ENCODE measurements around the gene ADRM1. TPM values are rescaled to one million over a fixed set of nuclear protein-coding genes. Genes with fewer than 3 reads are reported as not detected.

Gene ADRM1
- total RNA-seq, 2 experiments from 2014 or later, result 110 to 115 TPM

DNA sequence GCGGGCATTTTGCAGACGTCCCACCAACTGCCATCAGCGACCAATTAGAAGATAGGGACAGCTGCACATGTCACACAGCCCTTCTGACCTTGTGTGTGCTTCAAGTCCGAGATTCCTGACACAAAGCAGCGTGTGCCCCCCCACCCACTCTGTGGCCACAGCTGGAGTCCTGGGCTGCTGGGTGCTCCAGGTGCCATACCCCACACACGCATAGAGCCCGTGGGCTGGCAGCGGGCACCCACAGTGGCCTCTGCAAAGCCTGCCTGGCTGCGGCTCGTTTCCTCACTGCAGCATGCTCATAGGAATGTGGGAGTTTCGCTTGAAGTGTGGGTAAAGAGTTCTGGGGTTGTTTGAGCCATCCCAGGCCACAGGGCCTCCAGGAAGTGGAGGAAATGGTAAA, 2.5 kb upstream of the ADRM1 start:
- no peaks in the 10 kb centered on the region for H3K9me3 Mint-ChIP-seq

DNA sequence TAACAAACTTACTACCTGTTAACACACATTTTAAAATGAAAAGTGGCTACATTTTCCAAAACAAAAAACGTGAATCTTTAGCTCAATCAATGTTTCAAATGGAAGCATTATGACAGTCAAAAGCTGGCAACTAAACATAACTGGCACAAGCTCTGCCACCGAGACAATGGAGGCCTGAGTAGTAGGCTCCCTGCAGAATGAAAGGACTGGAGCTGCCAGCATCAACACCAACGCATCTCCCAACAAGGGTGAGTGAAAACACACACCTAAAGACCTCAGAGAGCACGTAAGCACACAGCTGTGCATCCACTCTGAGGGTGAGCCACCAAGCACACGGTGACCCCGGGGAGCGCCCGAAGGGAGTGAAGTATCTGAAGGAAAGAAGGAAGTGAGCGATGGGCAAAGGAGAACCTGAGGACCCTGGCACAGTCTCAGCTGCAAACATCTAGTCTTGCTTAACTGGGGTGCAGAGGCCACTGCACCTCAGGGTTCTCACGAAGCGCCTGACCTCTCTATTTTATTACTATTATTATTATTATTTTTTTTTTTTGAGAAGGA, 1.6 kb upstream of the ADRM1 start:
- TF ChIP-seq, protein P1, sequence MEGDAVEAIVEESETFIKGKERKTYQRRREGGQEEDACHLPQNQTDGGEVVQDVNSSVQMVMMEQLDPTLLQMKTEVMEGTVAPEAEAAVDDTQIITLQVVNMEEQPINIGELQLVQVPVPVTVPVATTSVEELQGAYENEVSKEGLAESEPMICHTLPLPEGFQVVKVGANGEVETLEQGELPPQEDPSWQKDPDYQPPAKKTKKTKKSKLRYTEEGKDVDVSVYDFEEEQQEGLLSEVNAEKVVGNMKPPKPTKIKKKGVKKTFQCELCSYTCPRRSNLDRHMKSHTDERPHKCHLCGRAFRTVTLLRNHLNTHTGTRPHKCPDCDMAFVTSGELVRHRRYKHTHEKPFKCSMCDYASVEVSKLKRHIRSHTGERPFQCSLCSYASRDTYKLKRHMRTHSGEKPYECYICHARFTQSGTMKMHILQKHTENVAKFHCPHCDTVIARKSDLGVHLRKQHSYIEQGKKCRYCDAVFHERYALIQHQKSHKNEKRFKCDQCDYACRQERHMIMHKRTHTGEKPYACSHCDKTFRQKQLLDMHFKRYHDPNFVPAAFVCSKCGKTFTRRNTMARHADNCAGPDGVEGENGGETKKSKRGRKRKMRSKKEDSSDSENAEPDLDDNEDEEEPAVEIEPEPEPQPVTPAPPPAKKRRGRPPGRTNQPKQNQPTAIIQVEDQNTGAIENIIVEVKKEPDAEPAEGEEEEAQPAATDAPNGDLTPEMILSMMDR (IDR thresholded peaks at IDR 0.05), result no peak
- Mint-ChIP-seq H3K27me3 (no peaks in the 10 kb centered on the region), H3K9me3 (no peaks in the 10 kb centered on the region), H3K27ac (peak overlapping the region; percentile 46), H3K4me3 (peak overlapping the region; percentile 43), H3K36me3 (ENCODE audit: low read depth) (peaks cover 27% of the 10 kb centered on the region), H3K4me1 (ENCODE audit: low read depth) (peaks cover 24% of the 10 kb centered on the region)
- ChIA-PET CTCF (interaction anchor here (0.7 to 1.9 kb wide), 6 partner anchors 10 to 316 kb away, joined by 3 to 16 read pairs (median 4); no protein-coding TSS in a partner anchor), POLR2A (interaction anchor here (0.6 to 1.5 kb wide), 4 partner anchors 54 to 180 kb away, joined by 3 to 5 read pairs (median 3); partner anchors contain the start of gene RPS21)
- DNase-seq (no peak), ATAC-seq (no peak)
- intact Hi-C loops (cut with micrococcal nuclease), result loop anchor here (2.0 kb wide), 1 partner anchor 82 kb away; no protein-coding TSS in a partner anchor

More for the DNA sequence above, 2.5 kb upstream of the ADRM1 start:
- H3K27me3 Mint-ChIP-seq, result no peaks in the 10 kb centered on the region
- no peak overlapping the region for H3K27ac Mint-ChIP-seq
- ChIA-PET CTCF (interaction anchor here (0.8 to 1.9 kb wide), 5 partner anchors 9 to 317 kb away, joined by 3 to 16 read pairs (median 5); no protein-coding TSS in a partner anchor), POLR2A (interaction anchor here (0.9 kb wide), 1 partner anchor 179 kb away, joined by 3 read pairs; no protein-coding TSS in a partner anchor)
- TF ChIP-seq, protein P1 (IDR thresholded peaks at IDR 0.05), result no peak
- H3K4me1 Mint-ChIP-seq (ENCODE audit: low read depth), result peaks cover 20% of the 10 kb centered on the region
- H3K4me3 Mint-ChIP-seq, result no peak overlapping the region
- ATAC-seq (no peak), DNase-seq (no peak)
- intact Hi-C loops (cut with micrococcal nuclease), result loop anchor here (2.0 kb wide), 1 partner anchor 82 kb away; no protein-coding TSS in a partner anchor
- H3K36me3 Mint-ChIP-seq (ENCODE audit: low read depth), result peaks cover 19% of the 10 kb centered on the region

DNA sequence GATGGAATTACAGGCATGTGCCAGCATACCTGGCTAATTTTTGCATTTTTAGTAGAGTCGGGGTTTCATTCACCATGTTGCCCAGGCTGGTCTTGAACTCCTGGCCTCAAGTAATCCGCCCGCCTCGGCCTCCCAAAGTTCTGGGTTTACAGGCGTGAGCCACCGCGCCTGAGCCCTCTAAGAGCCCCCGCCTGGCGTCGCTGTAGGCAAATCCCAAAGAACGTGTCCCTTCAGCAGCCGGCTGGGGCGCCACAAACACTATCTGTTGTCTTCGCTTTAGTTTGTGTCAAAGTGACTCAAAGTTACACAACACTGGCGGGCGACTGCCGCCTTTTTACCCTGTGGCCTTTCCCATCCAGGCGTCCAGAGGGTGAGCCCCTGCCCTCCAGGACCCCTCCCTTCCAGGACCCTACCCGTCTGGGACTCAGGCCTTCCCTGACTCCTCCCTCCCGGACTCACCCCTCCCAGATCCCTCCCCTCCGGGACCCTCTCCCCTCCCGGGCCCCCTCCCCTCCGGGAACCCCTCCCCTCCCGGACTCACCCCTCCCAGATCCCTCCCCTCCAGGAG, 940 bp upstream of the ADRM1 start:
- Mint-ChIP-seq H3K4me1 (ENCODE audit: low read depth) (peaks cover 24% of the 10 kb centered on the region), H3K36me3 (ENCODE audit: low read depth) (peaks cover 29% of the 10 kb centered on the region), H3K27ac (peak overlapping the region; percentile 99), H3K4me3 (peak overlapping the region; percentile 96), H3K27me3 (no peaks in the 10 kb centered on the region), H3K9me3 (no peaks in the 10 kb centered on the region)
- TF ChIP-seq, protein P1 (IDR thresholded peaks at IDR 0.05), result peak; percentile 72
- intact Hi-C loops (cut with micrococcal nuclease), result loop anchor here (2.0 kb wide), 1 partner anchor 81 kb away; no protein-coding TSS in a partner anchor
- peak; percentile 97 for DNase-seq
- ChIA-PET CTCF (interaction anchor here (0.7 to 3.8 kb wide), 4 partner anchors 10 to 107 kb away, joined by 3 to 18 read pairs (median 10); no protein-coding TSS in a partner anchor), POLR2A (interaction anchor here (0.6 to 1.5 kb wide), 3 partner anchors 86 to 104 kb away, joined by 3 to 5 read pairs (median 3); partner anchors contain the start of gene RPS21)
- ATAC-seq, result peak; percentile 58

GRCh38 chr20:62303062-62303339, 204 bp downstream of the ADRM1 start:
- DNase-seq (no peak), ATAC-seq (no peak)
- intact Hi-C loops (cut with micrococcal nuclease), result no loop called here
- Mint-ChIP-seq H3K4me3 (peak overlapping the region; percentile 96), H3K27ac (peak overlapping the region; percentile 79), H3K9me3 (no peaks in the 10 kb centered on the region), H3K27me3 (no peaks in the 10 kb centered on the region), H3K4me1 (ENCODE audit: low read depth) (peaks cover 24% of the 10 kb centered on the region), H3K36me3 (ENCODE audit: low read depth) (peaks cover 33% of the 10 kb centered on the region)
- TF ChIP-seq, protein P1 (IDR thresholded peaks at IDR 0.05), result no peak
- ChIA-PET CTCF (interaction anchor here (3.8 kb wide), 1 partner anchor 79 kb away, joined by 18 read pairs; no protein-coding TSS in a partner anchor), POLR2A (interaction anchor here (0.5 to 1.4 kb wide), 3 partner anchors 11 to 38 kb away, joined by 3 to 4 read pairs (median 3); no protein-coding TSS in a partner anchor)
